ENCODE measurements around the gene CPT2. TPM values are rescaled to one million over a fixed set of nuclear protein-coding genes. Genes with fewer than 3 reads are reported as not detected.

Gene CPT2
- total and polyA plus RNA-seq, 2 of the 4 experiments (the other 2 are of a cell fraction), result 15.8 to 16.0 TPM

DNA sequence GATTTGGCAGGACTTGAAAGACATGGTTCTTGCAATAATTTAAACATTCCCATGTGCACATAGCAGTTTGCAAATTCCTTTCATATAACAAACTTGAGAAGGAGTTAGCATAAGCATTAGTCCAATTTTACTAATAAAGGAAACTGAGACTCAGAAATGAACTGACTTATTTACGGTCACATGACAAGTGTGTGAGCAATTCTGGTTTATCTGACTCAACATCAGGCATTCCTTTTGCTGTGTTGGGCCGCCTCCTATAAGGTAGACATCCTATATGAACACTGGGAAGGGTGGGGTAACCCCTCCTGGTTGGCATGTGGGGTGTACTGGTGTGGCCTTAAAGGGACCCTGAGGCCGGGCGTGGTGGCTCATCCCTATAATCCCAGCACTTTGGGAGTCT, 8.5 kb upstream of the CPT2 start:
- H3K9me1 ChIP-seq (ENCODE audit: insufficient read depth, low read length), result peaks cover 22% of the 10 kb centered on the region
- H3K27ac ChIP-seq (ENCODE audit: insufficient read depth, low read length), result peak overlapping the region; percentile 20; the same call in 1 of the 2 replicates
- ATAC-seq (ENCODE audit: low read depth), result 0 out of 2 replicates have a peak, but pooled peaks have one; percentile 2
- no peak overlapping the region for H3K56ac ChIP-seq (ENCODE audit: extremely low read depth, insufficient read depth, low read length)
- no peak overlapping the region for H2BK5ac ChIP-seq (ENCODE audit: low read depth, low read length, poor library complexity, severe bottlenecking)
- peak overlapping the region; percentile 79 for H2BK20ac ChIP-seq (ENCODE audit: low read depth, low read length)
- no peak overlapping the region for H3K23ac ChIP-seq (ENCODE audit: low read depth, low read length)
- in situ Hi-C loops (cut with MboI; ENCODE audit: low sequenced_read_pairs) (loop anchor here (10.0 kb wide), 2 partner anchors 283 to 483 kb away; no protein-coding TSS in a partner anchor), intact Hi-C loops (cut with micrococcal nuclease) (loop anchor here (5.0 to 10.0 kb wide), 3 partner anchors 171 to 346 kb away; partner anchors contain the start of genes ECHDC2, SCP2 and ZYG11A), dilution Hi-C loops (cut with HindIII; ENCODE audit: low sequenced_read_pairs, unreplicated experiment) (no loop called here)
- no peak overlapping the region for H4K5ac ChIP-seq (ENCODE audit: low read depth, low read length)
- H2AK5ac ChIP-seq (ENCODE audit: low read depth, low read length), result peak overlapping the region; percentile 75
- no peak for TF ChIP-seq FOS (IDR thresholded peaks at IDR 0.05; ENCODE audit: low read depth, low read length)
- no peak for TF ChIP-seq BHLHE40 (IDR thresholded peaks at IDR 0.05; ENCODE audit: low read depth, low read length)
- TF ChIP-seq SMC3 (IDR thresholded peaks at IDR 0.05; ENCODE audit: low read depth, low read length), result no peak
- TF ChIP-seq RAD21 (IDR thresholded peaks at IDR 0.05; ENCODE audit: low read length), result no peak
- TF ChIP-seq MXI1 (IDR thresholded peaks at IDR 0.05; ENCODE audit: borderline replicate concordance, low read depth, low read length), result no peak
- TF ChIP-seq NFE2L2 (IDR thresholded peaks at IDR 0.05; ENCODE audit: low read depth, low read length), result no peak
- no peak for TF ChIP-seq CEBPB (IDR thresholded peaks at IDR 0.05; ENCODE audit: low read depth, low read length)
- no peak for TF ChIP-seq POLR2A (IDR thresholded peaks at IDR 0.05; ENCODE audit: low read depth, low read length)
- TF ChIP-seq, protein P1, sequence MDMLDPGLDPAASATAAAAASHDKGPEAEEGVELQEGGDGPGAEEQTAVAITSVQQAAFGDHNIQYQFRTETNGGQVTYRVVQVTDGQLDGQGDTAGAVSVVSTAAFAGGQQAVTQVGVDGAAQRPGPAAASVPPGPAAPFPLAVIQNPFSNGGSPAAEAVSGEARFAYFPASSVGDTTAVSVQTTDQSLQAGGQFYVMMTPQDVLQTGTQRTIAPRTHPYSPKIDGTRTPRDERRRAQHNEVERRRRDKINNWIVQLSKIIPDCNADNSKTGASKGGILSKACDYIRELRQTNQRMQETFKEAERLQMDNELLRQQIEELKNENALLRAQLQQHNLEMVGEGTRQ (IDR thresholded peaks at IDR 0.05; ENCODE audit: low read depth, low read length), result peak; percentile 63
- H4K91ac ChIP-seq (ENCODE audit: insufficient read depth, low read depth, low read length), result peak overlapping the region; percentile 31; the same call in 1 of the 2 replicates
- H3K9ac ChIP-seq (ENCODE audit: low read depth, low read length), result no peak overlapping the region
- no peak overlapping the region for H3K18ac ChIP-seq (ENCODE audit: low read depth, low read length)
- ChIA-PET CTCF (no interaction called here), POLR2A (ENCODE audit: unreplicated experiment) (no interaction called here)
- H2BK15ac ChIP-seq (ENCODE audit: low read depth, low read length), result 0 out of 3 replicates have a peak overlapping the region, but pooled peaks have one; percentile 12
- no peaks in the 10 kb centered on the region for H3K79me1 ChIP-seq (ENCODE audit: low read depth in 1 of 2, low read length in 2 of 2)
- H3K4me2 ChIP-seq (ENCODE audit: low read depth, low read length), result no peak overlapping the region
- no peaks in the 10 kb centered on the region for H4K20me1 ChIP-seq (ENCODE audit: insufficient read depth, low read length)
- H3K36me3 ChIP-seq (ENCODE audit: control insufficient read depth, insufficient read depth, low read length), result no peaks in the 10 kb centered on the region
- H2BK120ac ChIP-seq (ENCODE audit: low read depth, low read length), result peak overlapping the region; percentile 88; the same call in 1 of the 2 replicates
- H3K4ac ChIP-seq (ENCODE audit: low read depth, low read length), result peak overlapping the region; percentile 64
- H2AFZ ChIP-seq (replicated peaks; ENCODE audit: low read length, poor library complexity), result peak overlapping the region; percentile 73
- peaks cover 33% of the 10 kb centered on the region for H3K4me1 ChIP-seq (ENCODE audit: control insufficient read depth, insufficient read depth, low read length)
- H4K8ac ChIP-seq (ENCODE audit: low read depth in 2 of 2, low read length in 2 of 2), result peak overlapping the region in 1 of 2 experiments; percentile 41; a peak in 1 of 4 replicates
- no peak overlapping the region for H2AK9ac ChIP-seq (replicated peaks; ENCODE audit: low read depth, low read length, poor library complexity)
- DNase-seq, result peak; percentile 55
- WGBS, 2 experiments (ENCODE audit: extremely low coverage in 2 of 2, insufficient read length in 1 of 2), result no CpG with 5 or more reads among the region's 4 CpGs
- no peaks in the 10 kb centered on the region for H3K9me3 ChIP-seq (ENCODE audit: control insufficient read depth, insufficient read depth, low read length)
- BruUV-seq (replicated peaks), result no TSS peak
- no peaks in the 10 kb centered on the region for H3K27me3 ChIP-seq (ENCODE audit: control insufficient read depth, insufficient read depth, low read length)
- H3K14ac ChIP-seq (replicated peaks; ENCODE audit: low read depth, low read length), result no peak overlapping the region
- H3K4me3 ChIP-seq (ENCODE audit: insufficient read depth, low read depth, low read length), result no peak overlapping the region
